Measurements from ENCODE around the gene CLDN24.

The CLDN24 gene

GRCh38 chr4:183287677-183288076 is 34.5 kb downstream of the CLDN24 start:
- no peak overlapping the region for H3K4me3 ChIP-seq (ENCODE audit: low read depth, low read length)
- TF ChIP-seq CTCF (IDR thresholded peaks at IDR 0.05; ENCODE audit: insufficient read depth, low read depth, low read length, missing control alignments), result no peak
- DNase-seq (ENCODE audit: low read depth), result no peak

- H3K4me3 ChIP-seq (ENCODE audit: low read depth, low read length), result no peak overlapping the region
- TF ChIP-seq CTCF (IDR thresholded peaks at IDR 0.05; ENCODE audit: insufficient read depth, low read depth, low read length, missing control alignments), result no peak
- no peak for DNase-seq (ENCODE audit: low read depth)
Measured at GRCh38 chr4:183287309-183287659, 34.9 kb downstream of the CLDN24 start.

- no peak for TF ChIP-seq CTCF (IDR thresholded peaks at IDR 0.05; ENCODE audit: insufficient read depth, low read depth, low read length, missing control alignments)
- DNase-seq (ENCODE audit: low read depth), result no peak
- H3K4me3 ChIP-seq (ENCODE audit: low read depth, low read length), result no peak overlapping the region
Measured at GRCh38 chr4:183286590-183287308, 35.5 kb downstream of the CLDN24 start.

GRCh38 chr4:183285886-183286285 is 36.3 kb downstream of the CLDN24 start:
- H3K4me3 ChIP-seq (ENCODE audit: low read depth, low read length), result no peak overlapping the region
- DNase-seq (ENCODE audit: low read depth), result no peak
- TF ChIP-seq CTCF (IDR thresholded peaks at IDR 0.05; ENCODE audit: insufficient read depth, low read depth, low read length, missing control alignments), result no peak

- no peak for DNase-seq (ENCODE audit: low read depth)
- no peak overlapping the region for H3K4me3 ChIP-seq (ENCODE audit: low read depth, low read length)
- no peak for TF ChIP-seq CTCF (IDR thresholded peaks at IDR 0.05; ENCODE audit: insufficient read depth, low read depth, low read length, missing control alignments)
Measured at GRCh38 chr4:183284965-183285364, 37.3 kb downstream of the CLDN24 start.

GRCh38 chr4:183284258-183284785 is 37.9 kb downstream of the CLDN24 start:
- no peak for DNase-seq (ENCODE audit: low read depth)
- no peak overlapping the region for H3K4me3 ChIP-seq (ENCODE audit: low read depth, low read length)
- TF ChIP-seq CTCF (IDR thresholded peaks at IDR 0.05; ENCODE audit: insufficient read depth, low read depth, low read length, missing control alignments), result no peak

GRCh38 chr4:183276106-183276505 is 46.1 kb downstream of the CLDN24 start:
- TF ChIP-seq CTCF (IDR thresholded peaks at IDR 0.05; ENCODE audit: insufficient read depth, low read depth, low read length, missing control alignments), result no peak
- DNase-seq (ENCODE audit: low read depth), result no peak
- no peak overlapping the region for H3K4me3 ChIP-seq (ENCODE audit: low read depth, low read length)
